Dedifferentiated amniotic fluid mesenchymal stem cell (primary cell): ENCODE measurements around the gene POTEC.
"Not testable (repeated sequence)": the region's sequence is repeated elsewhere in the genome, so short reads cannot be mapped to it uniquely, and the experiment has no call there.

ENCODE experiments used
- DNase-seq: peaks from one replicate; pipeline ENCODE4 v3.0.0-alpha.2; 2016; ENCODE audit errors: extremely low spot score

Gene POTEC

DNA sequence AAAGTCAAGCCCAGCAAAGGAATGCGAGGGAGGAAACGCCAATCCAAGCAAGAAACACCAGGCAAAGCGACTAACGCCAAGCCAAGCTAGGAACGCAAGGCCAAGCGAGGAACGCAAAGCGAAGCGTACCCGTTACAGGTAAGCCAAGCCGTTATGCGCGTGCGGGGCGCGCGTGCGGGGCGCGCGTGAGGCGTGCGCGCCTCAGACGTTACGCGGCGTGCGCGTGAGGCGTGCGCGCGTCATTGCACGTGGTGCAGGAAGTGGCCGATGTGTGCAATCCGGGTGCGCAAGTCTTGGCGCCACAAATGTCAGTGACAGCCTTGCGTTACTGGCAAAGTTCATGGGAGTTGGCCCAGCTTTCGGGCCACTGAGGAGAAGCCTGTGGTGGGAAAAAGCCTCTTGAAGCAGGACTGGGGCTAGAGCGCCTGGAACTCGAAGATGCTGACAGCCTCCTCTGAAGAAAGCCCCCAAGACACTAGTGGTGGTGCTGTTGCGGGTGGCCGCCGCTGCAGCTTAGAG is at the start of gene POTEC:
Gene POTEC, minus strand, starts transcription at position 155 of the 519 bp plus-strand sequence. CDS start 454 bp downstream, outside the sequence.
- DNase-seq: not testable (repeated sequence)

DNA sequence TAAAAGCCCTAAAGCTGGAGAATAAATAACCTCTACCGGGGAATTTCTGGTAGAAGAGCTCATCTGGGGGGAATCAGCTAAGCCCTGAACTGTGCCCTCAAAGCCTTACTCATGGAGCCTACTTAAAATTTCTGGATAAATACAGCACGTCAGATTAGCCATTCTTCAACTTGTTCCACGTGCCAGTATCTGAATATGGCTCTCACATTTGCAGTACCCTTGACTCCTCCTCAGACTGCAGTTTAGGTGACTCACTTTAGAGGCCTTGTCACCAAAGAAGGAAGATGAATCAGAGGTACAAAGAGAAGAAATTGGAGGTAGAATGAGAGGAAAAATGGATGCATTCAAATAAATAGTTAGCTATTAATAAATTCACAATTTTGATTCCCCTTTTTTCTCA is 34.6 kb upstream of the POTEC start:
- DNase-seq: no peak

DNA sequence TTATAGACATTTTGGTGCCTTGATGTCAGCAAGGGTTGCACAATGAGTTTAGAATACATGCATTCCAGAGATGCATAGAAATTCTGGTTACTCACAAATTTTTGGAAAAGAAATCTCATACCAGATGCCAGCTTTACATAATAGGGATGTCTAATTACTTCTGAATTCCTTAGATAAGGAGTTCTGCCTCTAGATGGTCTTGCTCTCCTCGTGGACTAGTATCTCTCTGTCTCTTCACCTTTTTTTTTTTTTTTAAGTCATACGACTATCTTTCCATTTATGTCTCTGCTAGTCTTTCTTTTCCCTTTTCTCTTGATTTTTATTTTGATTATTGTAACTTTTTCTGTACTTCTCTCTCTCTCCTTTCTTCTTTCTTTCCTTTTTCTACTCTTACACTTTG is 16.1 kb upstream of the POTEC start:
- not testable (repeated sequence) for DNase-seq

DNA sequence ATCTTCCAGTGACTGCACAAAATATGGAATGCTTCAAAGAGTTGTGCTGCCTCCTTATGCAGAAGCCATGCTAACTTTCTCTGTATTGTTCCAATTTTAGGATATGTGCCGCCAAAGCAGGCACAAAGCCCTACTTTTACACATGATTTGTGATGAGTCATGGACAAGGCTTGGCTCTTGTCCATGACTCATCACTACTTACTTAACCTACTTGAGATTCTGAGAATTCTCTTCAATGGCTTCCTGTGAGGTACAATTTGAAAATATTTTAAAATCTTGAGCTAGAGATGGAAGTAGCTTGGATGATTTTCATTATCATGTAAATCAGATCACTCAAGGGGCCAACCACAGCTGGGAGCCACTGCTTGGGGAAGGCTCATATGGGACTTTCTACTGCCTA is 11.7 kb downstream of the POTEC start:
- DNase-seq: not testable (repeated sequence)

DNA sequence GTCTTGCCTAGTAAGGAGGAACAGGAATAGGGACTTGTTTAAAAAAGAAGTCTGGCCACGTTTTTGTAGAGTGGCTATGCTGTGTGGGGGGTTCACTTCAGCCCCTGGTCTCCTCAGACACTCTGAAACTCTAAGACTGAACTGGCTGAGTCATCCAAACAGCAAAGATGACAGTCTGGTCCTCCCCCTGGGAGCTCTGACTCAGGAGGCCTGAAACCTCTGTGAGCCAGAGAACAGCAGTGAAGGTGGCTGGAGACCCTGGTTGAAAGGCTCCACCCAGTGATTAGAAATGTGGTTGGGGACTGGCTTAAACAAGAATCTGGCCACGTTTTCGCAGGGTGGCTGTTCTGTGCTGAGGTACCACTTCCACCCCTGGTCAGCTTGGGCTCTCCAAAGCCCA is 32.7 kb downstream of the POTEC start:
- not testable (repeated sequence) for DNase-seq

GRCh38 chr18:14503691-14504090 is 39.7 kb downstream of the POTEC start:
- DNase-seq: not testable (repeated sequence)

DNA sequence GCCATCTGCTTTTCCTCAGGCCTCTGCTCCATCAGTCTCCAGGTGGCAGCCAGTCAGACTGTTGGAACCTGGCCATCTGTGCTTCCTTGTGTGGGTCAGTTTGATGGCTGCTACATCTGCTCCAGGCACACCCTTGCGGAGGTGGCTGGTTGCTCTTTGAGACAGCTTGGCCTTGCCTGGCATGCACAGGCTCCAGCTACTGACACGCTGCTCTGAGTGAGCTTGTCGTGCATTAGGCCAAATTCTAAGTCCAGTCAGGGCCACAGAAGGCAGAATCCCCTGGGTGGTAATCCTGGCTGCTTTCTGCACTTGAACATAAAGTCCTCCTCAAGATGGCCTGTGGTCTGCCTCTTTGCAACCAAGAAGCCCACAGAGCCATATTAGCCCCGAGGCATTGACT is 41.5 kb downstream of the POTEC start:
- not testable (repeated sequence) for DNase-seq

DNA sequence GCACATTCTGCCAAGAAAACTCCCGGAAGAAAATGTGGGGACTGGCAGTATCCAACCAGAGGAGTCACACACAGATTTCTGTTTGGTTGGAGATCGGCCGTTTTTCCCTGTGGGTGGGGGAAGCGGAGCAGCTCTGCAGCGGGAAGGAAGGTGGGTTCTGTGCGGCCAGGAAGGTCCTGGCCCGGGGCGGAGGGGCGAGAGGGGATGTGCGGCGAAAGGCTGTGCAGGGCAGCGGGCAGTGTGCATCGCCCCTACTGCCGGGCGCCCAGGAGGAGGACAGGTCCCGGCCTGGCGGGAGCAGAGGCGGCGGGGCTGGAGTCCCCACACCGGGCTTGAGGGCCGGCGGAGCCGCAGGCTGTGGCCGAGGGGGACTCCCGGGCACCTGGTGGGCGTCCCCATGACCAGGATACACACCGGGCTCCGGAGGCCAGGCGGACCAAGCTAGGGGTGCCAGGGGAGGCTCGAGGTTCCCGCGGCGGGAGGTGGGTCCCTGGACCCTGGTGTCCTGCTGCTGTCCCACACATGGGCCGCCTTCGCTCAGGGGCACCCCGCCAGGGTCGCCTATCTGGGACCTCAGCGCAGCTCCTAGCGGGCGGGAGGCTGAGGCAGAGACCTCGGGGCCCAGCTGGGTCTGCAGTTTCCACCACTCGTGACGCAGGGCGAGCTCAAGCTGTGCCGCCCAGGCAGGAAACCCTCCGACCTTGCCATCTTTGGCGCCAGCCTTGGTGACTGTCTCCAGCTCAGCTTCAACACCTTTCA is 54.0 kb downstream of the POTEC start:
- not testable (repeated sequence) for DNase-seq

DNA sequence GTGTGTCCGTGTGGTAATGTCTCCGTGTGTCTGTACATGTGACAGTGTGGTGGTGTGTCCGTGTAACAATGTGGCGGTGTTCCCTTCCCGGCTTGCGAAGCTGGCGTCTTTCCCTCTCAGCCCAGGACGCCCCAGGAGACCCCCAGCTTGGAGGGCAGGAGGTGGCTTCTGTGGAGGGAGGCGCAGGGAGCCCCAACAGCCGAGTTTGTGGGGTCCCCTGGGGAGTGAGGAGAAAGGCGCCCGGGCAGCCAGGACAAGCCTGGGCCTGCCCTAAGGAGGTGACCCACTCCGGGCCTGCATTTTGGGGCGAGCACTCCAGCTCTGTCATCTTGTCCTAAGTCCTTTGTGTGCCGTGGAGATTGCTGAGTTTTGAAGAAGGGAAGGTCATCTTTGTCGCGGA is 54.6 kb downstream of the POTEC start:
- not testable (repeated sequence) for DNase-seq

- not testable (repeated sequence) for DNase-seq
These were observed 56.3 kb downstream of the POTEC start for GRCh38 chr18:14486926-14487580.

DNA sequence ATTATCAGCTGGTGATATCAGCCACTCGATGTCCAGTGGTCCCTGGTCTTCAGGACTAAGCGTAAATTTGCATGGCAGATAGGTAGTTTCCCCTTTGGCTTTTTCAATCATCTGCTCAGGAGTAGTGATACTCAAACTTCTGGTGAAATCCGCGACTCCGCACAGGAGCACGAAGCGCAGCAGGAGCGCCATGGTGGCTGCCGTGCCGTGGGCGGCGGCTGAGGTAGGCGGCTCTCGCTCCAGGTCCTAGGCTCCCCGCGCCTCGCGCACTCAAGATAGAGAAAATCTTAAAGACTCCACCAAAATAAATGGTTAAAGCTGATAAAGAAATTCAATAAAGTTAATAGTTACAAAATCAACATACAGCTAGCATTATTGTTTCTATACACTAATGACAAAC is 64.3 kb downstream of the POTEC start:
- DNase-seq: not testable (repeated sequence)

DNA sequence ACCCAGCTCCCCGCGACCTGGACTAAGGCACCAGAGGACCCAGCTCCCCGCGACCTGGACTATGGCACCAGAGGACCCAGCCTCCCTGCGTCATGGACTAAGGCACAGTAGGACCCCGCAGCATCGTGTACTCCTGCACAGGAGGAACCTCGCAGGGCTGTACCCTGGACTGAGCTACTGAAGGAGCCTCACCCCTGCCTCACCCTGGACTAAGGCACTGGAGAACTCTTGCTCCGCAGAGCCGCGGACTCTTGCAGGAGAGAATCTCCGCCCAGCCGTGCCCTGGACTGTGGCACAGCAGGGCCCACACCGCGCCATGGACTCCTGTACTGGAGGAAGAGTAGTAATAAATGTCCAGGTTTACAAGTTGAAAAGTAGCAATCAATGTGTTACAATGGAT is 67.9 kb downstream of the POTEC start:
- not testable (repeated sequence) for DNase-seq

GRCh38 chr18:14474752-14475151 is 68.6 kb downstream of the POTEC start:
- not testable (repeated sequence) for DNase-seq

- not testable (repeated sequence) for DNase-seq
These were observed 69.2 kb downstream of the POTEC start for GRCh38 chr18:14474007-14474720.

DNA sequence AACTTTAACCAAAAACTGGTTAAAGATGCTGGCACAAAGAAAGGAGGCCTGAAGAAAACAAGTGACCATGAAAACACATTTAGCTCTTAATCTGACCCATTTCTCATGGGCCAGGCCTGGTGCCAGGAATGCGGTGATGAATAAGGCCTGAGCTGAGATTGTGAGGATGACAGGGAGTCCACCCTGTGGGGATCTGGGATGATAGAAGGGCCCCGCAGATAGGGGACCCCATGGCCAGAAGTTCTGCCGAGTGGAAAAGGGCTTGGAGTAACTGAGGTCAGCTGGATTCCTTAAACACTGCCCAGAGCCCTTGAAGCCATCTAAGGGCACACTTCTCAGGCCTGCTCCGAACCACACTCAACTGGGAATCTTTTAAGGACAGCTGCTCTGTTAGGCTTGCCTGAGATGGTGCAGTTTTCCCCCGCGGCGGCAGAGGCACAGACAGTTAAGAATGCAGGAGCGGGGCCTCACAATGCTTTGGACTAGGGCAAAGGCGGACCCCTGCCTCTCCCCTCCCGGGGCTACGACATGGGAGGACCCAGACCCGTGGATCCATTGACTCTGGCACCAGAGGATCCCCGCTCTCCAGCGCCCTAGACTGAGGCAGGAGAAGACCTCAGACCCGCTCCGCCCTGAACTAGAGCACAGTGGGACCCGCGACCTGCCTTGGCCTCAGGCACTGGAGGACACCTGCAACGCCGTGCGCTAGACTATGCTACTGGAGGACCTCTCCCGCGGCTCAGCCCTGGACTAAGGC is 70.0 kb downstream of the POTEC start:
- not testable (repeated sequence) for DNase-seq

GRCh38 chr18:14471286-14471685 is 72.1 kb downstream of the POTEC start:
- not testable (repeated sequence) for DNase-seq

- DNase-seq: not testable (repeated sequence)
These were observed 73.0 kb downstream of the POTEC start for GRCh38 chr18:14470446-14470845.

DNA sequence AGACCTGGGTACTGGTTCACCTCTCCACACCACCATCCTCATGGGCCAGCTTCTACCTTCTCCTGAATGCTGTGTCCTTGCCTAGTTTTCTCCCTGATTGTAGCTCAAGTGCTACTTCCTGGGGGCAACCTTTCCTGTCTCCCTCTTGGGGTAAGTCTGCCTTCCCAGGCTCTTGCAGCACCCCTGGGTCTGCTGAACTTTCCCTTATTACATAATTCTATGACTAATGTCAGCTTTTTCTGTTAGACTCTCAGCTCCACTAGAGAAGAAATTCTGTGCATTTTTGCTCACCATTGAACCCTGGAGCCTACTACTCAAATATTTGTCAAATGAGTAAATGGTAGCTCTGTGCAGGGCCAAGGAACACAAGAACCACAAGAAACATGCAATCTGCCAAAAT is 73.4 kb downstream of the POTEC start:
- not testable (repeated sequence) for DNase-seq

- DNase-seq: not testable (repeated sequence)
These were observed 77.4 kb downstream of the POTEC start for GRCh38 chr18:14465989-14466388.
